NT2/D1 (cell line): ENCODE results near the gene FRMD7.

ENCODE experiments used
- SUZ12 ChIP-seq: IDR thresholded peaks from 2 replicates; pipeline ENCODE4 v1.6.1; 2011; ENCODE audit not compliant: insufficient read length, insufficient read depth; ENCODE audit errors: extremely low read depth
- YY1 ChIP-seq: IDR thresholded peaks from 2 replicates; pipeline ENCODE4 v1.6.1; 2011; ENCODE audit not compliant: insufficient read length, insufficient read depth
- ZNF274 ChIP-seq: IDR thresholded peaks from 2 replicates; pipeline ENCODE4 v1.6.1; 2011; ENCODE audit warnings: mild to moderate bottlenecking, low read depth, low read length

DNA sequence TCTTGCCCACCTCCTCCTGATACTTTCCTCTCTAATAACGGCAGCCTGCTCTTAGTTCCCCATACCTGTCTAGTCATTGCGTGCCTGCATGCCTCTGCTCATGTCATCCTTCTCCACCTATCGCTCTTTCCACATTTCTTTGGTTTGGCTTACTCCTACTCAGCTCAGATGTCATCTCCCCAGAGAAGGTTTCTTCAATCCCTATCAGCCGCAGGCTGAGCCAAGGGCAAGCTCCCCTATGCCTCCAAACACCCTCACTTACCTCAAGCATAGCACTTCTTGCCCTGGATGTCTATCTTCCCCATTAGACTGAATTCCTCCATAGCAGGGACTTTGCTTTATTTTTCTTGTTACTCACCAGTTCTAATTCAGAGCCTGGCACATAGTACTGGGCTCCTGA is 26.6 kb downstream of the FRMD7 start:
- no peak for TF ChIP-seq ZNF274
- TF ChIP-seq YY1: no peak
- TF ChIP-seq SUZ12: no peak
